Tibial nerve (tissue), 4 donors: ENCODE data around the gene VIPR2.

ENCODE experiments used
- CTCF ChIP-seq, 5 experiments: fragments of 200-600 bp in 3 of 5; fragments of 450-650 bp in 2 of 5; sonication (generic) in 3 of 5; IDR thresholded peaks; one replicate each; pipeline ENCODE4 v1.5.1; 2016 to 2019; ENCODE audit warnings: antibody characterized with exemption in 5 of 5, mild to moderate bottlenecking in 3 of 5, moderate library complexity in 2 of 5
- EP300 ChIP-seq, 2 donors: sonication (generic); formaldehyde crosslinking; IDR thresholded peaks; one replicate each; pipeline ENCODE4 v1.6.1; 2017; ENCODE audit warnings: antibody characterized with exemption in 2 of 2, mild to moderate bottlenecking in 1 of 2

DNA sequence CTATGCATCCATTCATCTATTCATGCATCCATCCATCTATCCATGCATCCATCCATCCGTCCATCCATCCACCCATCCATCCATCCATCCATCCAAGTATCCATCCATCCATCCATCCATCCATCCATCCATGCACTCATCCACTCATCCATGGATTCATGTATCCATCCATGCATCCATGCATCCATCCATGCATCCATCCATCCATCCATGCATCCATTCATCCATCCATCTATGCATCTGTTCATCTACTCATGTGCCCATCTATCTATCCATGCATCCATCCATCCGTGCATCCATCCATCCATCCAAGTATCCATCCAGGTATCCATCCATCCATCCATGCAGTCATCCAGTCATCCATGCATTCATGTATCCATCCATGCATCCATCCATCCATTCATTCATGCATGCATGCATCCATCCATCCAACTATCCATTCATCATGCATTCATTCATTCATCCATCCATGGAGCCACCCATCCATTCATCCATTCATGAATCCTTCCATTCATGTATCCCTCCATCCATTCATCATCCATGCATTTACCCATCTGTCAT lies 156.3 kb downstream of the VIPR2 start:
- TF ChIP-seq CTCF (IDR thresholded peaks at IDR 0.05) (no peak), EP300 (IDR thresholded peaks at IDR 0.05) (no peak)
